IMR-90 (cell line): ENCODE data around the gene FKBP7.

ENCODE experiments used
- BHLHE40 ChIP-seq: fragments of 150-350 bp; IDR thresholded peaks from 2 replicates; pipeline ENCODE4 v1.6.1; 2016; ENCODE audit warnings: mild to moderate bottlenecking, low read depth, low read length
- CEBPB ChIP-seq: IDR thresholded peaks from 2 replicates; pipeline ENCODE4 v1.6.1; 2012; ENCODE audit warnings: low read depth, low read length, improper control_type of control experiment
- CHD1 ChIP-seq: IDR thresholded peaks from 2 replicates; pipeline ENCODE4 v1.6.1; 2012; ENCODE audit warnings: low read depth, low read length, improper control_type of control experiment
- FOS ChIP-seq: fragments of 150-350 bp; IDR thresholded peaks from 2 replicates; pipeline ENCODE4 v1.6.1; 2016; ENCODE audit warnings: low read depth, low read length
- MAFK ChIP-seq: IDR thresholded peaks from 2 replicates; pipeline ENCODE4 v1.6.1; 2012; ENCODE audit warnings: low read depth, low read length, improper control_type of control experiment
- MXI1 ChIP-seq: IDR thresholded peaks from 2 replicates; pipeline ENCODE4 v1.6.1; 2012; ENCODE audit warnings: low read depth, mild to moderate bottlenecking, low read length, moderate library complexity, borderline replicate concordance
- POLR2A ChIP-seq: IDR thresholded peaks from 2 replicates; pipeline ENCODE4 v1.6.1; 2012; ENCODE audit warnings: mild to moderate bottlenecking, low read depth, low read length
- RAD21 ChIP-seq: IDR thresholded peaks from 2 replicates; pipeline ENCODE4 v1.6.1; 2012; ENCODE audit warnings: low read length, improper control_type of control experiment
- RCOR1 ChIP-seq: IDR thresholded peaks from 2 replicates; pipeline ENCODE4 v1.6.1; 2012; ENCODE audit warnings: mild to moderate bottlenecking, low read length, improper control_type of control experiment; ENCODE audit not compliant: insufficient replicate concordance
- RFX5 ChIP-seq: IDR thresholded peaks from 2 replicates; pipeline ENCODE4 v1.8.0; 2012; ENCODE audit warnings: low read depth, mild to moderate bottlenecking, low read length, moderate library complexity
- SMC3 ChIP-seq: fragments of 150-350 bp; IDR thresholded peaks from 2 replicates; pipeline ENCODE4 v1.6.1; 2016; ENCODE audit warnings: low read depth, mild to moderate bottlenecking, antibody characterized with exemption, low read length, moderate library complexity
- TF ChIP-seq, protein P1 (sequence below): conservative IDR thresholded peaks from 2 replicates; pipeline ENCODE4 v1.5.1; 2012; ENCODE audit warnings: mild to moderate bottlenecking, low read depth, low read length, improper control_type of control experiment
- TF ChIP-seq, protein P2 (sequence below): fragments of 150-350 bp; IDR thresholded peaks from 2 replicates; pipeline ENCODE4 v1.6.1; 2016; ENCODE audit warnings: low read depth, mild to moderate bottlenecking, low read length, moderate library complexity, borderline replicate concordance
- TF ChIP-seq, protein P3 (sequence below): fragments of 150-350 bp; IDR thresholded peaks from 2 replicates; pipeline ENCODE4 v1.6.1; 2017; ENCODE audit warnings: mild to moderate bottlenecking, antibody characterized with exemption, low read length, low read depth

DNA sequence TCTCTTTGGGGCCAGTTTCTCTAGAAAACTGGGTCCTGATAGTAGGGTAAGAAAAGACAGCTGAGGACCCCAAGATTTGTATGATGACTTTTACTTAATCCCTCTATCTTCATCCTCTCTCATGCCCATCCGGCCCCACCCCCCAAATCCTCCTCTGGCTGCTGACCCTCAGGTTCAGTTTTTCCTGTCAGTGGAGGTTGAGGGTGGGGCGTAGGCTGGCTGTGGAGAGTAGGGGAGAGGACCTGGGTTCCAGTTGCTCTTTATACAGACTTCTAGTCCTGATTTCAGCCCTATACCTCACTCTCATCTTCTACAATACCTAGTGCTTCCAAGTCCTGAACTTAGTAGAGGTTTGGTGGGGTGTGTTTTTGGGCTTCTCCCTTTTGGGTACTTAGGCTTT is 30.2 kb upstream of the FKBP7 start:
- TF ChIP-seq CEBPB (no peak), RCOR1 (no peak), SMC3 (no peak), CHD1 (no peak), POLR2A (no peak), MXI1 (no peak), RFX5 (no peak), RAD21 (no peak), MAFK (no peak), BHLHE40 (no peak), FOS (no peak)
- TF ChIP-seq, protein P1, sequence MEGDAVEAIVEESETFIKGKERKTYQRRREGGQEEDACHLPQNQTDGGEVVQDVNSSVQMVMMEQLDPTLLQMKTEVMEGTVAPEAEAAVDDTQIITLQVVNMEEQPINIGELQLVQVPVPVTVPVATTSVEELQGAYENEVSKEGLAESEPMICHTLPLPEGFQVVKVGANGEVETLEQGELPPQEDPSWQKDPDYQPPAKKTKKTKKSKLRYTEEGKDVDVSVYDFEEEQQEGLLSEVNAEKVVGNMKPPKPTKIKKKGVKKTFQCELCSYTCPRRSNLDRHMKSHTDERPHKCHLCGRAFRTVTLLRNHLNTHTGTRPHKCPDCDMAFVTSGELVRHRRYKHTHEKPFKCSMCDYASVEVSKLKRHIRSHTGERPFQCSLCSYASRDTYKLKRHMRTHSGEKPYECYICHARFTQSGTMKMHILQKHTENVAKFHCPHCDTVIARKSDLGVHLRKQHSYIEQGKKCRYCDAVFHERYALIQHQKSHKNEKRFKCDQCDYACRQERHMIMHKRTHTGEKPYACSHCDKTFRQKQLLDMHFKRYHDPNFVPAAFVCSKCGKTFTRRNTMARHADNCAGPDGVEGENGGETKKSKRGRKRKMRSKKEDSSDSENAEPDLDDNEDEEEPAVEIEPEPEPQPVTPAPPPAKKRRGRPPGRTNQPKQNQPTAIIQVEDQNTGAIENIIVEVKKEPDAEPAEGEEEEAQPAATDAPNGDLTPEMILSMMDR, result no peak
- TF ChIP-seq, protein P2, sequence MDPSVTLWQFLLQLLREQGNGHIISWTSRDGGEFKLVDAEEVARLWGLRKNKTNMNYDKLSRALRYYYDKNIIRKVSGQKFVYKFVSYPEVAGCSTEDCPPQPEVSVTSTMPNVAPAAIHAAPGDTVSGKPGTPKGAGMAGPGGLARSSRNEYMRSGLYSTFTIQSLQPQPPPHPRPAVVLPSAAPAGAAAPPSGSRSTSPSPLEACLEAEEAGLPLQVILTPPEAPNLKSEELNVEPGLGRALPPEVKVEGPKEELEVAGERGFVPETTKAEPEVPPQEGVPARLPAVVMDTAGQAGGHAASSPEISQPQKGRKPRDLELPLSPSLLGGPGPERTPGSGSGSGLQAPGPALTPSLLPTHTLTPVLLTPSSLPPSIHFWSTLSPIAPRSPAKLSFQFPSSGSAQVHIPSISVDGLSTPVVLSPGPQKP, result no peak
- TF ChIP-seq, protein P3, sequence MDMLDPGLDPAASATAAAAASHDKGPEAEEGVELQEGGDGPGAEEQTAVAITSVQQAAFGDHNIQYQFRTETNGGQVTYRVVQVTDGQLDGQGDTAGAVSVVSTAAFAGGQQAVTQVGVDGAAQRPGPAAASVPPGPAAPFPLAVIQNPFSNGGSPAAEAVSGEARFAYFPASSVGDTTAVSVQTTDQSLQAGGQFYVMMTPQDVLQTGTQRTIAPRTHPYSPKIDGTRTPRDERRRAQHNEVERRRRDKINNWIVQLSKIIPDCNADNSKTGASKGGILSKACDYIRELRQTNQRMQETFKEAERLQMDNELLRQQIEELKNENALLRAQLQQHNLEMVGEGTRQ, result no peak
